HL-60/S4 (cell line): Measurements from ENCODE around the gene PRTG.

ENCODE experiments used
- in situ Hi-C: fragments of 300-500 bp; cut with MboI; formaldehyde crosslinking; loops from 2 replicates; pipeline ENCODE4 v1.14.3; 2022; ENCODE audit warnings: low sequenced_read_pairs

Gene PRTG

GRCh38 chr15:55586808-55587207, 156.1 kb downstream of the PRTG start:
- in situ Hi-C loops: no loop called here

- in situ Hi-C loops: no loop called here
These were observed 166.0 kb downstream of the PRTG start for GRCh38 chr15:55576943-55577342.

GRCh38 chr15:55574096-55574495, 168.9 kb downstream of the PRTG start:
- in situ Hi-C loops: no loop called here

- in situ Hi-C loops: no loop called here
These were observed 169.7 kb downstream of the PRTG start for GRCh38 chr15:55573224-55573623.

GRCh38 chr15:55564347-55565145, 178.4 kb downstream of the PRTG start:
- in situ Hi-C loops: no loop called here

GRCh38 chr15:55562601-55563000, 180.4 kb downstream of the PRTG start:
- in situ Hi-C loops: no loop called here
